ENCODE data around the gene CTBP2. TPM values are rescaled to one million over a fixed set of nuclear protein-coding genes. Genes with fewer than 3 reads are reported as not detected.

CTBP2 gene
- total and polyA plus RNA-seq, 4 donors = 3.4 to 59.2 (median 5.5) TPM

DNA sequence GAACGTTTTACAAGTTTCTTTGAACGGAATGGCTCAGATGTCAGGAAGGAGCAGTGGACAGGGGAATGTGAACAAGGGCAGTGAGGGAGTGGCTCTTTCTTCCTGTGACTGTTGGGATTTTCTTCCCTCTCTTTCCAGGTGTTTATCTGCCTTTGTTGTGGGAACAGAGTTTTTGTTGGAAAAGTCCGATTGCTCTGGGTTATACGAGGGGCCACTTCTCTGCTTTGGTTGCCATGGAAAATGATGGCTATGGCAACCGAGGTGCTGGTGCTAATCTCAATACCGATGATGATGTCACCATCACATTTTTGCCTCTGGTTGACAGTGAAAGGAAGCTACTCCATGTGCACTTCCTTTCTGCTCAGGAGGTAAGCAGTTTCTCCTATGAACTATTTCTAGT lies 177.0 kb downstream of the CTBP2 start:
- no peak overlapping the region for H3K4me3 ChIP-seq (ENCODE audit: low read depth in 1 of 3, low read length in 3 of 3)
- no peak for DNase-seq (ENCODE audit: low spot score)
- no peaks in the 10 kb centered on the region for H3K27me3 ChIP-seq (ENCODE audit: control insufficient read depth in 4 of 4, insufficient read depth in 4 of 4, low read length in 3 of 4)
- WGBS = 63% methylated on average over 6 of the region's 6 CpGs
- peaks cover 7 to 52% (median 45%) of the 10 kb centered on the region in 4 donors for H3K4me1 ChIP-seq (ENCODE audit: control insufficient read depth in 4 of 4, insufficient read depth in 4 of 4, low read length in 3 of 4)
- peak overlapping the region; percentile 45 to 81 for H3K27ac ChIP-seq (ENCODE audit: low read depth in 1 of 2, low read length in 2 of 2)
- peaks cover 0 to 23% (median 3%) of the 10 kb centered on the region in 4 donors for H3K36me3 ChIP-seq (ENCODE audit: control insufficient read depth in 4 of 4, insufficient read depth in 3 of 4, low read depth in 1 of 4, low read length in 3 of 4)
- TF ChIP-seq FOXA1 (IDR thresholded peaks at IDR 0.05) (no peak), TAF1 (conservative IDR thresholded peaks at IDR 0.05) (no peak), SP1 (IDR thresholded peaks at IDR 0.05) (no peak), GABPA (IDR thresholded peaks at IDR 0.05 in 1 of 2, conservative IDR thresholded peaks at IDR 0.05 in 1 of 2) (no peak), EGR1 (IDR thresholded peaks at IDR 0.05; ENCODE audit: low read depth in 2 of 2) (no peak), JUND (IDR thresholded peaks at IDR 0.05) (no peak), RXRA (IDR thresholded peaks at IDR 0.05) (no peak), REST (IDR thresholded peaks at IDR 0.05) (no peak)
- H3K9ac ChIP-seq (ENCODE audit: low read depth in 1 of 2, low read length in 2 of 2) = peak overlapping the region in 1 of 2 donors; percentile 32
- H3K9me3 ChIP-seq (ENCODE audit: control insufficient read depth in 4 of 4, low read length in 3 of 4) = no peaks in the 10 kb centered on the region

DNA sequence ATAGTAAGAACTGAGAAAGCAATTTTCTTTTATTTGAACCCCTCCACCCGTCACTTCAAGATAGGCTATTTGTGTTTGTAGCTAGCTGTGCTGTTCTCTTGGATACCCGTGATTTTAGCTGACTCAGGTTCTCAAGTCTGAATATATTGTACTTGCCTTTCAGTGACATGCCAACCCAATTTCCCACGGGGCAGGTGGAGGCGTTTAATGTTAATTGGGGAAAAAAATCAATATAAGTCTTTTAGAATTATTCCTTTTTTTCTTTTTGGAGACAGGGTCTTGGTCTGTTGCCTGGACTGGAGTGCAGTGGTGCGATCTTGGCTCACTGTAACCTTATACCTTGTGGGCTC lies 182.0 kb downstream of the CTBP2 start:
- Histone ChIP-seq H3K27ac (ENCODE audit: low read depth in 1 of 2, low read length in 2 of 2) (no peak overlapping the region), H3K9me3 (ENCODE audit: control insufficient read depth in 4 of 4, low read length in 3 of 4) (no peaks in the 10 kb centered on the region), H3K4me1 (ENCODE audit: control insufficient read depth in 4 of 4, insufficient read depth in 4 of 4, low read length in 3 of 4) (peaks cover 0 to 11% (median 8%) of the 10 kb centered on the region in 4 donors), H3K36me3 (ENCODE audit: control insufficient read depth in 4 of 4, insufficient read depth in 3 of 4, low read depth in 1 of 4, low read length in 3 of 4) (peaks cover 5 to 32% (median 15%) of the 10 kb centered on the region in 4 donors), H3K9ac (ENCODE audit: low read depth in 1 of 2, low read length in 2 of 2) (no peak overlapping the region), H3K27me3 (ENCODE audit: control insufficient read depth in 4 of 4, insufficient read depth in 4 of 4, low read length in 3 of 4) (no peaks in the 10 kb centered on the region), H3K4me3 (ENCODE audit: low read depth in 1 of 3, low read length in 3 of 3) (no peak overlapping the region)
- TF ChIP-seq RAD21 (IDR thresholded peaks at IDR 0.05) (no peak), MAX (IDR thresholded peaks at IDR 0.05) (no peak), CTCF (IDR thresholded peaks at IDR 0.05; ENCODE audit: low read depth, low read length, missing input control) (no peak), RXRA (IDR thresholded peaks at IDR 0.05) (no peak), FOXA1 (IDR thresholded peaks at IDR 0.05) (no peak), HNF4G (IDR thresholded peaks at IDR 0.05) (no peak), FOXA2 (IDR thresholded peaks at IDR 0.05) (no peak), EGR1 (IDR thresholded peaks at IDR 0.05; ENCODE audit: low read depth in 2 of 2) (no peak), HNF4A (conservative IDR thresholded peaks at IDR 0.05) (no peak), REST (IDR thresholded peaks at IDR 0.05) (no peak), NR2F2 (IDR thresholded peaks at IDR 0.05) (no peak), TAF1 (conservative IDR thresholded peaks at IDR 0.05) (no peak), JUND (IDR thresholded peaks at IDR 0.05) (no peak), YY1 (IDR thresholded peaks at IDR 0.05) (no peak), SP1 (IDR thresholded peaks at IDR 0.05) (no peak)
- TF ChIP-seq, protein P1, sequence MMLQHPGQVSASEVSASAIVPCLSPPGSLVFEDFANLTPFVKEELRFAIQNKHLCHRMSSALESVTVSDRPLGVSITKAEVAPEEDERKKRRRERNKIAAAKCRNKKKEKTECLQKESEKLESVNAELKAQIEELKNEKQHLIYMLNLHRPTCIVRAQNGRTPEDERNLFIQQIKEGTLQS (IDR thresholded peaks at IDR 0.05) = no peak
- WGBS = 82% methylated on average over 5 of the region's 5 CpGs
- DNase-seq (ENCODE audit: low spot score) = no peak
